Measurements from ENCODE around the gene ASGR1.
"Not testable (repeated sequence)": the region's sequence is repeated elsewhere in the genome, so short reads cannot be mapped to it uniquely, and the experiment has no call there.

DNA sequence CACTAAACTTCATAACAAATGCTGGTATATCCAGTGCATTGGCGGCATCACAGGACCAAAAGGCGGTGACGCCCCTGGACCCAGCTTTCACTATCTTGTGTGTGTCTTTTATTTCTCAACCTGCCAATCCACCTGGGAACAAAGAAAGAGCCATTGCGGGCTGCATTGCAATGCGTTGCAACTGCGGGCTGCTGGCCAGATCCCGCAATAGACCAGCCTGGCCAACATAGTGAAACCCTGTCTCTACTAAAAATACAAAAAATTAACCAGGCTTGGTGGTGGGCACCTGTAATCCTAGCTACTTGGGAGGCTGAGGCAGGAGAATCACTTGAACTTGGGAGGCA lies 9.6 kb downstream of the ASGR1 start:
- TF ChIP-seq, protein P1, sequence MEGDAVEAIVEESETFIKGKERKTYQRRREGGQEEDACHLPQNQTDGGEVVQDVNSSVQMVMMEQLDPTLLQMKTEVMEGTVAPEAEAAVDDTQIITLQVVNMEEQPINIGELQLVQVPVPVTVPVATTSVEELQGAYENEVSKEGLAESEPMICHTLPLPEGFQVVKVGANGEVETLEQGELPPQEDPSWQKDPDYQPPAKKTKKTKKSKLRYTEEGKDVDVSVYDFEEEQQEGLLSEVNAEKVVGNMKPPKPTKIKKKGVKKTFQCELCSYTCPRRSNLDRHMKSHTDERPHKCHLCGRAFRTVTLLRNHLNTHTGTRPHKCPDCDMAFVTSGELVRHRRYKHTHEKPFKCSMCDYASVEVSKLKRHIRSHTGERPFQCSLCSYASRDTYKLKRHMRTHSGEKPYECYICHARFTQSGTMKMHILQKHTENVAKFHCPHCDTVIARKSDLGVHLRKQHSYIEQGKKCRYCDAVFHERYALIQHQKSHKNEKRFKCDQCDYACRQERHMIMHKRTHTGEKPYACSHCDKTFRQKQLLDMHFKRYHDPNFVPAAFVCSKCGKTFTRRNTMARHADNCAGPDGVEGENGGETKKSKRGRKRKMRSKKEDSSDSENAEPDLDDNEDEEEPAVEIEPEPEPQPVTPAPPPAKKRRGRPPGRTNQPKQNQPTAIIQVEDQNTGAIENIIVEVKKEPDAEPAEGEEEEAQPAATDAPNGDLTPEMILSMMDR (IDR thresholded peaks at IDR 0.05): not testable (repeated sequence)
- not testable (repeated sequence) for TF ChIP-seq ZFX (IDR thresholded peaks at IDR 0.05; ENCODE audit: borderline replicate concordance)

Data from 22Rv1 (cell line).